B cell (primary cell): Measurements from ENCODE around the gene CGB3. TPM values are rescaled to one million over a fixed set of nuclear protein-coding genes. Genes with fewer than 3 reads are reported as not detected.
A peak's percentile ranks its signal among the peaks of the same experiment; 100 is the strongest.

Experiments
- ATAC-seq: fragments of 200-7000 bp; cut with Tn5 transposase; one replicate; pipeline ENCODE4 v1.10.0; 2021; ENCODE audit warnings: low read depth, mild to moderate bottlenecking, moderate number of reproducible peaks, moderate library complexity
- CTCF ChIA-PET: fragments of 350-600 bp; sonication (Branson Sonifier 250); formaldehyde crosslinking; loops from one replicate; lab custom pipeline; 2021; ENCODE audit warnings: antibody characterized with exemption, inconsistent platforms; lab: Charles Lee
- POLR2A ChIA-PET: fragments of 350-600 bp; sonication (Branson Sonifier 250); formaldehyde crosslinking; loops from one replicate; lab custom pipeline; 2021; ENCODE audit warnings: antibody characterized with exemption; lab: Charles Lee
- DNase-seq: peaks from one replicate; pipeline ENCODE4 v3.0.0; 2013
- H2AFZ ChIP-seq: 2 replicates; pipeline ENCODE4 v1.6.1; 2012; ENCODE audit warnings: mild to moderate bottlenecking, low read depth, low read length; ENCODE audit not compliant: insufficient read depth, poor library complexity, severe bottlenecking
- H3K27ac ChIP-seq, 2 donors: 1 replicate in 1 of 2; 2 replicates in 1 of 2; pipeline ENCODE4 v1.5.1; 2012 to 2013; ENCODE audit warnings: low read length in 2 of 2, mild to moderate bottlenecking in 2 of 2, moderate library complexity in 1 of 2
- H3K27me3 ChIP-seq, 4 experiments: fragments of 200-600 bp in 1 of 4; sonication (generic) in 1 of 4; replicated peaks in 1 of 4; 1 replicate in 2 of 4; 2 replicates in 2 of 4; pipeline versions ENCODE4 v1.6.1 to v1.7.0; 2013 to 2016; ENCODE audit warnings: low read length in 3 of 4, mild to moderate bottlenecking in 2 of 4, mixed read lengths in 1 of 4, moderate library complexity in 1 of 4; ENCODE audit not compliant: insufficient read depth in 4 of 4, control insufficient read depth in 3 of 4; ENCODE audit errors: control extremely low read depth in 1 of 4
- H3K36me3 ChIP-seq, 2 experiments: replicated peaks in 1 of 2; 1 replicate in 1 of 2; 2 replicates in 1 of 2; pipeline versions ENCODE4 v1.6.1 to v1.7.1; 2013; ENCODE audit warnings: low read length in 1 of 2; ENCODE audit not compliant: insufficient read depth in 2 of 2, control insufficient read depth in 1 of 2; ENCODE audit errors: control extremely low read depth in 1 of 2, extremely low read depth in 1 of 2
- H3K4me1 ChIP-seq, 2 donors: fragments of 200-600 bp in 1 of 2; sonication (generic) in 1 of 2; 1 replicate in 1 of 2; 2 replicates in 1 of 2; pipeline versions ENCODE4 v1.5.1 to v1.6.1; 2013 to 2017; ENCODE audit warnings: low read length in 2 of 2; ENCODE audit not compliant: control insufficient read depth in 2 of 2, insufficient read depth in 2 of 2
- H3K4me2 ChIP-seq: replicated peaks from 2 replicates; pipeline ENCODE3; 2012; ENCODE audit warnings: mild to moderate bottlenecking, low read depth, low read length; ENCODE audit not compliant: poor library complexity, severe bottlenecking
- H3K4me3 ChIP-seq, 5 experiments: fragments of 200-600 bp in 1 of 5; sonication (generic) in 1 of 5; 1 replicate in 3 of 5; 2 replicates in 2 of 5; pipeline versions ENCODE4 v1.5.1 to v1.7.0; 2011 to 2016; ENCODE audit warnings: low read length in 4 of 5, mild to moderate bottlenecking in 4 of 5, low read depth in 2 of 5, control low read depth in 1 of 5, moderate library complexity in 1 of 5; ENCODE audit not compliant: insufficient read depth in 1 of 5; ENCODE audit errors: control extremely low read depth in 1 of 5, extremely low read depth in 1 of 5
- H3K79me2 ChIP-seq: fragments of 200-600 bp; sonication (generic); one replicate; pipeline ENCODE4 v1.6.0; 2016; ENCODE audit warnings: low read length; ENCODE audit not compliant: control insufficient read depth, insufficient read depth
- H3K9ac ChIP-seq: fragments of 200-600 bp; sonication (generic); 2 replicates; pipeline ENCODE4 v1.6.1; 2017; ENCODE audit warnings: mild to moderate bottlenecking, low read length, moderate library complexity
- H3K9me3 ChIP-seq, 3 donors: one replicate each; pipeline versions ENCODE4 v1.6.1 to v1.7.1; 2013; ENCODE audit warnings: low read length in 2 of 3; ENCODE audit not compliant: control insufficient read depth in 2 of 3, insufficient read depth in 1 of 3; ENCODE audit errors: control extremely low read depth in 1 of 3
- H4K20me1 ChIP-seq: 2 replicates; pipeline ENCODE4 v1.6.0; 2012; ENCODE audit warnings: mild to moderate bottlenecking, low read length; ENCODE audit not compliant: insufficient read depth, control insufficient read depth, poor library complexity, severe bottlenecking
- H3K27ac Mint-ChIP-seq: one replicate; pipeline ENCODE4 v1.8.0; 2021; ENCODE audit warnings: mixed read lengths
- H3K27me3 Mint-ChIP-seq: one replicate; pipeline ENCODE4 v1.8.0; 2021; ENCODE audit warnings: mixed read lengths
- H3K4me1 Mint-ChIP-seq: one replicate; pipeline ENCODE4 v1.8.0; 2021; ENCODE audit warnings: mixed read lengths
- H3K4me3 Mint-ChIP-seq: one replicate; pipeline ENCODE4 v1.8.0; 2021; ENCODE audit warnings: mixed read lengths
- H3K9me3 Mint-ChIP-seq: one replicate; pipeline ENCODE4 v1.8.0; 2022; ENCODE audit warnings: mixed read lengths; ENCODE audit not compliant: insufficient read depth
- EZH2 ChIP-seq: IDR thresholded peaks from 2 replicates; pipeline ENCODE4 v1.6.1; 2012; ENCODE audit warnings: borderline replicate concordance, low read depth, mild to moderate bottlenecking, moderate library complexity, low read length; ENCODE audit not compliant: insufficient read depth, poor library complexity, severe bottlenecking
- WGBS: methylation state at CpG from one replicate; pipeline ENCODE4 v1.1.5; 2013; ENCODE audit warnings: missing lambda C conversion rate; ENCODE audit not compliant: insufficient coverage; 5-methylcytosine and 5-hydroxymethylcytosine counted together
- intact Hi-C: fragments of 100-400 bp; cut with micrococcal nuclease; formaldehyde crosslinking; loops from one replicate; pipeline ENCODE4 v1.10.0; 2022
- polyA plus RNA-seq: library from polyadenylated mRNA; depleted of rRNA; stranded (reverse); fragments of >200 nt; gene quantifications from 2 replicates; pipeline ENCODE4 v1.2.3, GENCODE V29; 2012
- total RNA-seq, 2 donors: library from RNA; stranded (reverse); fragments of 120-200 nt in 1 of 2; gene quantifications; 1 replicate in 1 of 2; 2 replicates in 1 of 2; pipeline versions ENCODE4 v1.2.3 to v1.2.4, GENCODE V29; 2013 to 2022
- TF ChIP-seq, protein P1 (sequence below): fragments of 200-600 bp; IDR thresholded peaks from one replicate; pipeline ENCODE4 v1.8.0; 2022; ENCODE audit warnings: antibody characterized with exemption, mild to moderate bottlenecking

CGB3 gene
- total and polyA plus RNA-seq, 2 donors (not counting 1 experiment from before 2014, with no cell fraction given): not detected

DNA sequence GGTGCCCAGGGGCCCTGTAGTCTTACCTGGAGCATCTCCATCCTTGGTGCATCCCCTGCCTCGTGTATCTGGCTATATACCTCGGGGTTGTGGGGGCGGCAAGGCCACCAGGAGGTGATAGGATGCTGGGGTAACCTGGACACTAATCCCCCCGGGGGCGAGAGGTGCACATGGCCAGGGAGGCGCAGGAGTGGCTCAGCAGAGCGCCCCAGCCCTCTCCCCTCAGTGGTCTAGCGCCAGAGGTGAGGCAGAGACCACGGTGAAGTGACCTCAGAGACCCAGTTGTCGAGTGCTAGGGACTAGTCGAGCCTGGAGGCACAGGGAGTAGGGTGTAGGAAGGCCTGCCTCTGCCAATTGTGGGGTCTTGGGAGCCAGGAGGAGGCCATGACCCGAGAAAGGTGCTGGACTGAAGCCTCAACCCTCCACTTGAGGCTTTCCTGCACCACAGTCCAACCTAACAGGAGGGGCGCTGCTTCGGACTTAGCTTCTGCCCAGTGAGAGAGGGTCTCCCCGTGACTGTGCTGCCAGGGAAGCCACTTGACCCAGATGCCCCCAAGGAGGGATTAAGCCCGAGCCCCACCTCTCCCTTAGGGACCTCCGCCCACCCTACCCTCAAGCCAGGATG lies 7.0 kb downstream of the CGB3 start, which contains the start of gene LHB:
Gene LHB, minus strand, starts transcription at position 51 of the 625 bp plus-strand sequence. Its CDS starts 10 bp downstream, at position 41.
- Histone ChIP-seq H3K27me3 (peaks cover 0 to 9% (median 2%) of the 10 kb centered on the region in 4 experiments), H3K4me1 (peaks cover 25 to 40% of the 10 kb centered on the region in 2 donors), H3K4me3 (peak within 1 kb of the TSS in 4 of 5 experiments; percentile 52 to 73 (median 60)), H3K27ac (peak within 1 kb of the TSS in 1 of 2 donors; percentile 30), H3K79me2 (no peaks in the 10 kb centered on the region), H2AFZ (peak within 1 kb of the TSS; percentile 88), H4K20me1 (no peaks in the 10 kb centered on the region), H3K4me2 (peak within 1 kb of the TSS; percentile 99), H3K9me3 (no peaks in the 10 kb centered on the region), H3K36me3 (peaks cover 0 to 9% of the 10 kb centered on the region in 2 experiments), H3K9ac (peak within 1 kb of the TSS; percentile 72)
- Mint-ChIP-seq H3K4me1 (peaks cover 34% of the 10 kb centered on the region), H3K27ac (peak within 1 kb of the TSS; percentile 67), H3K4me3 (peak within 1 kb of the TSS; percentile 89), H3K9me3 (no peaks in the 10 kb centered on the region), H3K27me3 (no peaks in the 10 kb centered on the region)
- TF ChIP-seq EZH2: no peak
- TF ChIP-seq, protein P1, sequence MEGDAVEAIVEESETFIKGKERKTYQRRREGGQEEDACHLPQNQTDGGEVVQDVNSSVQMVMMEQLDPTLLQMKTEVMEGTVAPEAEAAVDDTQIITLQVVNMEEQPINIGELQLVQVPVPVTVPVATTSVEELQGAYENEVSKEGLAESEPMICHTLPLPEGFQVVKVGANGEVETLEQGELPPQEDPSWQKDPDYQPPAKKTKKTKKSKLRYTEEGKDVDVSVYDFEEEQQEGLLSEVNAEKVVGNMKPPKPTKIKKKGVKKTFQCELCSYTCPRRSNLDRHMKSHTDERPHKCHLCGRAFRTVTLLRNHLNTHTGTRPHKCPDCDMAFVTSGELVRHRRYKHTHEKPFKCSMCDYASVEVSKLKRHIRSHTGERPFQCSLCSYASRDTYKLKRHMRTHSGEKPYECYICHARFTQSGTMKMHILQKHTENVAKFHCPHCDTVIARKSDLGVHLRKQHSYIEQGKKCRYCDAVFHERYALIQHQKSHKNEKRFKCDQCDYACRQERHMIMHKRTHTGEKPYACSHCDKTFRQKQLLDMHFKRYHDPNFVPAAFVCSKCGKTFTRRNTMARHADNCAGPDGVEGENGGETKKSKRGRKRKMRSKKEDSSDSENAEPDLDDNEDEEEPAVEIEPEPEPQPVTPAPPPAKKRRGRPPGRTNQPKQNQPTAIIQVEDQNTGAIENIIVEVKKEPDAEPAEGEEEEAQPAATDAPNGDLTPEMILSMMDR: no peak
- 79% methylated on average over 10 of the region's 17 CpGs for WGBS
- ChIA-PET CTCF (interaction anchor here (0.6 to 1.9 kb wide), 6 partner anchors 10 to 181 kb away, joined by 3 to 10 read pairs (median 4); partner anchors contain the start of genes GYS1, LIN7B and RUVBL2), POLR2A (interaction anchor here (0.6 to 1.5 kb wide), 3 partner anchors 17 to 130 kb away, joined by 3 to 7 read pairs (median 3); partner anchors contain the start of gene RUVBL2)
- ATAC-seq (no peak), DNase-seq (no peak)
- intact Hi-C loops: no loop called here
